Measurements from ENCODE around the gene CRB2. TPM values are rescaled to one million over a fixed set of nuclear protein-coding genes. Genes with fewer than 3 reads are reported as not detected.

The CRB2 gene
- total RNA-seq: 5.3 TPM

- DNase-seq: peak; percentile 18
These were observed at the start of gene CRB2 for GRCh38 chr9:123355761-123356431. CRB2 (plus strand) TSS chr9:123356197; CDS start chr9:123356261, 64 bp downstream.

GRCh38 chr9:123309611-123310010, 46.4 kb upstream of the CRB2 start:
- no peak for DNase-seq

- no peak for DNase-seq
These were observed 45.3 kb upstream of the CRB2 start for GRCh38 chr9:123310551-123311249.

GRCh38 chr9:123311250-123311752, 44.7 kb upstream of the CRB2 start:
- DNase-seq: no peak

- no peak for DNase-seq
These were observed 43.6 kb upstream of the CRB2 start for GRCh38 chr9:123312306-123312877.

- no peak for DNase-seq
These were observed 41.4 kb upstream of the CRB2 start for GRCh38 chr9:123314617-123315016.

- no peak for DNase-seq
These were observed 40.4 kb upstream of the CRB2 start for GRCh38 chr9:123315635-123316034.

- no peak for DNase-seq
These were observed 39.8 kb upstream of the CRB2 start for GRCh38 chr9:123316053-123316718.

GRCh38 chr9:123318202-123318601, 37.8 kb upstream of the CRB2 start:
- DNase-seq: no peak

- no peak for DNase-seq
These were observed 37.0 kb upstream of the CRB2 start for GRCh38 chr9:123318961-123319421.

- no peak for DNase-seq
These were observed 36.3 kb upstream of the CRB2 start for GRCh38 chr9:123319541-123320339.

GRCh38 chr9:123320814-123321213, 35.2 kb upstream of the CRB2 start:
- no peak for DNase-seq

- no peak for DNase-seq
These were observed 34.3 kb upstream of the CRB2 start for GRCh38 chr9:123321616-123322272.

- DNase-seq: no peak
These were observed 33.5 kb upstream of the CRB2 start for GRCh38 chr9:123322273-123323195.

- no peak for DNase-seq
These were observed 32.6 kb upstream of the CRB2 start for GRCh38 chr9:123323196-123324013.

- no peak for DNase-seq
These were observed 31.2 kb upstream of the CRB2 start for GRCh38 chr9:123324767-123325183.

- DNase-seq: no peak
These were observed 29.8 kb upstream of the CRB2 start for GRCh38 chr9:123326187-123326586.

GRCh38 chr9:123326662-123327093, 29.3 kb upstream of the CRB2 start:
- no peak for DNase-seq

GRCh38 chr9:123327697-123328100, 28.3 kb upstream of the CRB2 start:
- DNase-seq: no peak

All from occipital lobe (tissue), 2 donors.